GM12878 (cell line): ENCODE results near the gene ZNF443. TPM values are rescaled to one million over a fixed set of nuclear protein-coding genes. Genes with fewer than 3 reads are reported as not detected.

Source experiments
- BACH1 ChIP-seq: fragments of 450-650 bp; IDR thresholded peaks from 2 replicates; pipeline ENCODE4 v1.6.1; 2017; ENCODE audit warnings: mild to moderate bottlenecking, borderline replicate concordance
- CHD1 ChIP-seq: IDR thresholded peaks from 2 replicates; pipeline ENCODE4 v1.6.1; 2012; ENCODE audit warnings: low read depth, low read length, improper control_type of control experiment
- CREB1 ChIP-seq: IDR thresholded peaks from 2 replicates; pipeline ENCODE4 v1.6.1; 2012; ENCODE audit warnings: low read depth, mild to moderate bottlenecking, inconsistent platforms
- EGR1 ChIP-seq, 2 experiments: IDR thresholded peaks; 1 replicate in 1 of 2; 2 replicates in 1 of 2; pipeline ENCODE4 v1.6.1; 2011 to 2012; ENCODE audit warnings: low read depth in 2 of 2, low read length in 2 of 2, borderline replicate concordance in 1 of 2, mild to moderate bottlenecking in 1 of 2, moderate library complexity in 1 of 2
- EZH2 ChIP-seq: IDR thresholded peaks from 2 replicates; pipeline ENCODE4 v1.6.1; 2012; ENCODE audit warnings: low read depth, mild to moderate bottlenecking, control low read depth, inconsistent platforms, low read length, borderline replicate concordance; ENCODE audit not compliant: control insufficient read depth
- IKZF2 ChIP-seq, 2 experiments: fragments of 450-650 bp; IDR thresholded peaks; 2 replicates each; pipeline ENCODE4 v1.6.1; 2017; ENCODE audit warnings: mild to moderate bottlenecking in 2 of 2, moderate library complexity in 2 of 2
- KAT2A ChIP-seq: conservative IDR thresholded peaks from 2 replicates; pipeline ENCODE4 v1.6.1; 2011; ENCODE audit warnings: low read depth, low read length; ENCODE audit not compliant: control insufficient read depth
- LARP7 ChIP-seq: fragments of 450-650 bp; IDR thresholded peaks from 2 replicates; pipeline ENCODE4 v1.6.1; 2017; ENCODE audit warnings: mild to moderate bottlenecking
- MTA3 ChIP-seq: IDR thresholded peaks from 2 replicates; pipeline ENCODE4 v1.6.1; 2012; ENCODE audit warnings: low read length, inconsistent platforms, borderline replicate concordance
- MXI1 ChIP-seq: fragments of 150-350 bp; IDR thresholded peaks from 2 replicates; pipeline ENCODE4 v1.6.1; 2011; ENCODE audit warnings: low read depth, mild to moderate bottlenecking, inconsistent platforms, low read length, improper control_type of control experiment
- MYB ChIP-seq: fragments of 150-350 bp; IDR thresholded peaks from 2 replicates; pipeline ENCODE4 v1.6.1; 2014; ENCODE audit warnings: mild to moderate bottlenecking, low read depth, low read length, borderline replicate concordance
- NFYB ChIP-seq: IDR thresholded peaks from 2 replicates; pipeline ENCODE4 v1.6.1; 2011; ENCODE audit warnings: low read depth, mild to moderate bottlenecking, low read length, improper control_type of control experiment, moderate library complexity; ENCODE audit not compliant: insufficient read depth
- NR2F1 ChIP-seq: fragments of 450-650 bp; conservative IDR thresholded peaks from 2 replicates; pipeline ENCODE4 v1.6.1; 2017; ENCODE audit warnings: mild to moderate bottlenecking
- POLR2AphosphoS2 ChIP-seq: IDR thresholded peaks from 2 replicates; pipeline ENCODE4 v1.6.1; 2011; ENCODE audit warnings: low read depth, mild to moderate bottlenecking, low read length, improper control_type of control experiment, moderate library complexity
- POU2F2 ChIP-seq: IDR thresholded peaks from 3 replicates; pipeline ENCODE4 v1.6.1; 2011; ENCODE audit warnings: low read depth, mild to moderate bottlenecking, low read length, borderline replicate concordance
- SIX5 ChIP-seq: IDR thresholded peaks from 2 replicates; pipeline ENCODE4 v1.6.1; 2011; ENCODE audit warnings: mild to moderate bottlenecking, low read depth, low read length, moderate library complexity; ENCODE audit not compliant: severe bottlenecking
- SPI1 ChIP-seq: IDR thresholded peaks from 2 replicates; pipeline ENCODE4 v1.6.1; 2011; ENCODE audit warnings: low read depth, mild to moderate bottlenecking, low read length, moderate library complexity, borderline replicate concordance; ENCODE audit not compliant: insufficient read depth
- TAF1 ChIP-seq: IDR thresholded peaks from 2 replicates; pipeline ENCODE4 v1.6.1; 2011; ENCODE audit warnings: mild to moderate bottlenecking, low read depth, low read length, borderline replicate concordance
- TCF7 ChIP-seq: IDR thresholded peaks from 2 replicates; pipeline ENCODE4 v1.6.1; 2014; ENCODE audit warnings: antibody characterized with exemption, borderline replicate concordance
- ZNF24 ChIP-seq: fragments of 450-650 bp; IDR thresholded peaks from 2 replicates; pipeline ENCODE4 v1.6.1; 2017; ENCODE audit warnings: antibody characterized with exemption, mild to moderate bottlenecking
- ZZZ3 ChIP-seq: IDR thresholded peaks from 2 replicates; pipeline ENCODE4 v1.6.1; 2011; ENCODE audit warnings: low read depth; ENCODE audit not compliant: control insufficient read depth, insufficient read length
- polyA plus RNA-seq, 11 experiments: library from polyadenylated mRNA; depleted of rRNA in 4 of 11; unstranded in 6 of 11; stranded (reverse) in 5 of 11; fragments of >200 nt; fragmentation: Nextera tagmentation in 4 of 11; fragmentation: Illumina TruSeq in 1 of 11; extraction: Ambion mirVana in 4 of 11; extraction: Trizol in 1 of 11; gene quantifications; 1 replicate in 1 of 11; 2 replicates in 10 of 11; pipeline versions ENCODE4 v1.2.1 to v1.2.3, GENCODE V29; 2011 to 2016; ENCODE audit warnings: inconsistent platforms in 2 of 11, missing spikeins in 2 of 11, low read depth in 1 of 11
- total RNA-seq, 4 experiments: library from RNA; depleted of rRNA in 3 of 4; stranded (reverse); fragments of >200 nt in 3 of 4; fragmentation: Illumina TruSeq in 1 of 4; extraction: Trizol in 1 of 4; gene quantifications; 2 replicates each; pipeline versions ENCODE4 v1.2.1 to v1.2.3, GENCODE V29; 2013 to 2021
- TF ChIP-seq, protein P1 (sequence below): fragments of 450-650 bp; IDR thresholded peaks from 2 replicates; pipeline ENCODE4 v1.6.1; 2017; ENCODE audit warnings: mild to moderate bottlenecking, low read depth, inconsistent platforms; ENCODE audit not compliant: poor library complexity, severe bottlenecking
- TF ChIP-seq, protein P2 (sequence below): IDR thresholded peaks from 2 replicates; pipeline ENCODE4 v1.6.1; 2012; ENCODE audit warnings: low read depth, low read length, improper control_type of control experiment
- TF ChIP-seq, protein P3 (sequence below): fragments of 450-650 bp; IDR thresholded peaks from 2 replicates; pipeline ENCODE4 v1.6.1; 2014; ENCODE audit warnings: mild to moderate bottlenecking
- TF ChIP-seq, protein P4 (sequence below): fragments of 450-650 bp; IDR thresholded peaks from 2 replicates; pipeline ENCODE4 v1.6.1; 2017; ENCODE audit warnings: low read depth, mild to moderate bottlenecking, moderate library complexity

Gene ZNF443
- total and polyA plus RNA-seq, 10 of the 15 experiments (the other 5 are each of a cell fraction or from before 2014, with no cell fraction given): 2.1 to 9.1 (median 3.9) TPM

DNA sequence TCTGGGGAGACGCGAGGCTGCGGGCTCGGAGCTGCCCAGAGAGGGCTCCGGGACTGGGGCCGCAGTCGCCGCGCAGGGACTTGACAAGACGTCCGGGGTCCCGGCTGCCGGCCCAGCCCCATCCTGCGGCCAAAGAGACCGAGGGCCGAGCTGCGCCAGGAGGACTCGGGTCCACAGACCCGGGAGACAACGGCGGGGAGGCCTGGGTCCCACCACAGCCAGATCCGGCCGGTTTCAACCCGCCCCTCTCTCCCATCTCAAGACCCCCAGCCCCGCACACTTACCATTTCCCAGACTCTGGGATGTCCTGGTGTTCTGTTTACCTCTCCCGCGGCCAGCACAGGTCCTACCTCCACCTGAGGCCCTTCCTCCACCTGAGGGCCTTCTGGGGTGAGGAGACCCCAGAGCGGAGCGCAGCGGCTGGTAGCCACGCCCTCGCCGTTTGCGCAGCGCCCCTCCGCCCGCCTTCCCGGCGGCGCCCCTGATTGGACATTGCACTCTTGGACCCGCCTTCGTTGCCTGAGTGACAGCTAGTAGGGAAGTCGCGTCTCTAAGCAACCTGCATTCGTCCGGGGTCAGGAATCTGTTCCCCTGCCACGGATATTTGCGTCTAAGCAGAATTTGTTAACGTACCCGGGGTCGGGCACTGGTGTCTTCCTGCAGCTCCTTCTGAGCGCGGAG is 43.7 kb upstream of the ZNF443 start, which contains the start of gene ZNF709 (continued):
- TF ChIP-seq KAT2A (no peak), MTA3 (no peak), MYB (no peak), SPI1 (peak; percentile 75; the same call in 1 of the 2 replicates), MXI1 (peak; percentile 71), BACH1 (peak; percentile 28; the same call in 1 of the 2 replicates), ZZZ3 (no peak), TCF7 (no peak), POU2F2 (0 out of 3 replicates have a peak, but pooled peaks have one; percentile 29), ZNF24 (no peak), EGR1 (IDR thresholded peaks at IDR 0.05; ENCODE audit: borderline replicate concordance in 1 of 2, low read depth in 2 of 2, low read length in 2 of 2) (no peak), CHD1 (no peak), CREB1 (no peak; the same call in 1 of the 2 replicates), IKZF2 (IDR thresholded peaks at IDR 0.05) (no peak), LARP7 (0 out of 2 replicates have a peak, but pooled peaks have one; percentile 22), SIX5 (no peak), EZH2 (no peak), NFYB (peak; percentile 83), TAF1 (no peak), POLR2AphosphoS2 (peak; percentile 69; the same call in 1 of the 2 replicates), NR2F1 (peak; percentile 48; the same call in 1 of the 2 replicates)
- TF ChIP-seq, protein P1, sequence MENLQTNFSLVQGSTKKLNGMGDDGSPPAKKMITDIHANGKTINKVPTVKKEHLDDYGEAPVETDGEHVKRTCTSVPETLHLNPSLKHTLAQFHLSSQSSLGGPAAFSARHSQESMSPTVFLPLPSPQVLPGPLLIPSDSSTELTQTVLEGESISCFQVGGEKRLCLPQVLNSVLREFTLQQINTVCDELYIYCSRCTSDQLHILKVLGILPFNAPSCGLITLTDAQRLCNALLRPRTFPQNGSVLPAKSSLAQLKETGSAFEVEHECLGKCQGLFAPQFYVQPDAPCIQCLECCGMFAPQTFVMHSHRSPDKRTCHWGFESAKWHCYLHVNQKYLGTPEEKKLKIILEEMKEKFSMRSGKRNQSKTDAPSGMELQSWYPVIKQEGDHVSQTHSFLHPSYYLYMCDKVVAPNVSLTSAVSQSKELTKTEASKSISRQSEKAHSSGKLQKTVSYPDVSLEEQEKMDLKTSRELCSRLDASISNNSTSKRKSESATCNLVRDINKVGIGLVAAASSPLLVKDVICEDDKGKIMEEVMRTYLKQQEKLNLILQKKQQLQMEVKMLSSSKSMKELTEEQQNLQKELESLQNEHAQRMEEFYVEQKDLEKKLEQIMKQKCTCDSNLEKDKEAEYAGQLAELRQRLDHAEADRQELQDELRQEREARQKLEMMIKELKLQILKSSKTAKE: no peak
- TF ChIP-seq, protein P2, sequence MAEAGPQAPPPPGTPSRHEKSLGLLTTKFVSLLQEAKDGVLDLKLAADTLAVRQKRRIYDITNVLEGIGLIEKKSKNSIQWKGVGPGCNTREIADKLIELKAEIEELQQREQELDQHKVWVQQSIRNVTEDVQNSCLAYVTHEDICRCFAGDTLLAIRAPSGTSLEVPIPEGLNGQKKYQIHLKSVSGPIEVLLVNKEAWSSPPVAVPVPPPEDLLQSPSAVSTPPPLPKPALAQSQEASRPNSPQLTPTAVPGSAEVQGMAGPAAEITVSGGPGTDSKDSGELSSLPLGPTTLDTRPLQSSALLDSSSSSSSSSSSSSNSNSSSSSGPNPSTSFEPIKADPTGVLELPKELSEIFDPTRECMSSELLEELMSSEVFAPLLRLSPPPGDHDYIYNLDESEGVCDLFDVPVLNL: no peak
- TF ChIP-seq, protein P3, sequence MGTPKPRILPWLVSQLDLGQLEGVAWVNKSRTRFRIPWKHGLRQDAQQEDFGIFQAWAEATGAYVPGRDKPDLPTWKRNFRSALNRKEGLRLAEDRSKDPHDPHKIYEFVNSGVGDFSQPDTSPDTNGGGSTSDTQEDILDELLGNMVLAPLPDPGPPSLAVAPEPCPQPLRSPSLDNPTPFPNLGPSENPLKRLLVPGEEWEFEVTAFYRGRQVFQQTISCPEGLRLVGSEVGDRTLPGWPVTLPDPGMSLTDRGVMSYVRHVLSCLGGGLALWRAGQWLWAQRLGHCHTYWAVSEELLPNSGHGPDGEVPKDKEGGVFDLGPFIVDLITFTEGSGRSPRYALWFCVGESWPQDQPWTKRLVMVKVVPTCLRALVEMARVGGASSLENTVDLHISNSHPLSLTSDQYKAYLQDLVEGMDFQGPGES: no peak
- TF ChIP-seq, protein P4, sequence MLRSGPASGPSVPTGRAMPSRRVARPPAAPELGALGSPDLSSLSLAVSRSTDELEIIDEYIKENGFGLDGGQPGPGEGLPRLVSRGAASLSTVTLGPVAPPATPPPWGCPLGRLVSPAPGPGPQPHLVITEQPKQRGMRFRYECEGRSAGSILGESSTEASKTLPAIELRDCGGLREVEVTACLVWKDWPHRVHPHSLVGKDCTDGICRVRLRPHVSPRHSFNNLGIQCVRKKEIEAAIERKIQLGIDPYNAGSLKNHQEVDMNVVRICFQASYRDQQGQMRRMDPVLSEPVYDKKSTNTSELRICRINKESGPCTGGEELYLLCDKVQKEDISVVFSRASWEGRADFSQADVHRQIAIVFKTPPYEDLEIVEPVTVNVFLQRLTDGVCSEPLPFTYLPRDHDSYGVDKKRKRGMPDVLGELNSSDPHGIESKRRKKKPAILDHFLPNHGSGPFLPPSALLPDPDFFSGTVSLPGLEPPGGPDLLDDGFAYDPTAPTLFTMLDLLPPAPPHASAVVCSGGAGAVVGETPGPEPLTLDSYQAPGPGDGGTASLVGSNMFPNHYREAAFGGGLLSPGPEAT: no peak
